Measurements from ENCODE around the gene GNLY. TPM values are rescaled to one million over a fixed set of nuclear protein-coding genes. Genes with fewer than 3 reads are reported as not detected.

Gene GNLY
- total and polyA plus RNA-seq, 9 of the 15 experiments (the other 6 are each of a cell fraction or from before 2014, with no cell fraction given): not detected

- TF ChIP-seq ARID2 (IDR thresholded peaks at IDR 0.05) (no peak), ESRRA (IDR thresholded peaks at IDR 0.05; ENCODE audit: borderline replicate concordance, low read depth) (peak; percentile 60; the same call in 1 of the 2 replicates), HES1 (IDR thresholded peaks at IDR 0.05; ENCODE audit: low read depth) (peak; percentile 57; the same call in 1 of the 2 replicates), TAF9B (IDR thresholded peaks at IDR 0.05; ENCODE audit: partially characterized antibody) (no peak), ZNF253 (CRISPR knock-in tag; conservative IDR thresholded peaks at IDR 0.05) (no peak), ZNF282 (CRISPR knock-in tag; IDR thresholded peaks at IDR 0.05) (no peak), ZNF316 (IDR thresholded peaks at IDR 0.05) (no peak), EHMT2 (IDR thresholded peaks at IDR 0.05) (no peak), ZNF707 (CRISPR knock-in tag; conservative IDR thresholded peaks at IDR 0.05) (no peak), CTCFL (IDR thresholded peaks at IDR 0.05; ENCODE audit: borderline replicate concordance, insufficient read depth, low read depth, low read length, poor library complexity, severe bottlenecking) (no peak), SIN3B (IDR thresholded peaks at IDR 0.05; ENCODE audit: low read depth) (no peak), ZNF766 (CRISPR knock-in tag; conservative IDR thresholded peaks at IDR 0.05) (0 out of 2 replicates have a peak, but pooled peaks have one; percentile 19), ID3 (CRISPR knock-in tag; IDR thresholded peaks at IDR 0.05) (no peak), ID3 (tag; IDR thresholded peaks at IDR 0.05) (no peak), SMARCE1 (IDR thresholded peaks at IDR 0.05) (no peak), TEAD1 (CRISPR knock-in tag; IDR thresholded peaks at IDR 0.05) (peak in 1 of 2 experiments; percentile 47; a peak in 1 of 4 replicates), TFAM (CRISPR knock-in tag; conservative IDR thresholded peaks at IDR 0.05) (no peak), ZNF146 (CRISPR knock-in tag; IDR thresholded peaks at IDR 0.05; ENCODE audit: unreplicated experiment) (no peak), POLR2B (IDR thresholded peaks at IDR 0.05; ENCODE audit: low read depth, partially characterized antibody) (no peak), ATF1 (CRISPR knock-in tag; IDR thresholded peaks at IDR 0.05) (no peak), ATF1 (tag; IDR thresholded peaks at IDR 0.05) (0 out of 2 replicates have a peak, but pooled peaks have one; percentile 17), VEZF1 (CRISPR knock-in tag; IDR thresholded peaks at IDR 0.05) (peak; percentile 30), ATF4 (CRISPR knock-in tag; IDR thresholded peaks at IDR 0.05) (no peak), LCOR (CRISPR knock-in tag; IDR thresholded peaks at IDR 0.05) (no peak), PHB2 (IDR thresholded peaks at IDR 0.05; ENCODE audit: low read depth) (no peak)
Measured at GRCh38 chr2:85704800-85705679, 10.9 kb downstream of the GNLY start (continued).
